Measurements from ENCODE around the gene MGAT4A. TPM values are rescaled to one million over a fixed set of nuclear protein-coding genes. Genes with fewer than 3 reads are reported as not detected.

The MGAT4A gene
- total and polyA plus RNA-seq, 10 of the 15 experiments (the other 5 are each of a cell fraction or from before 2014, with no cell fraction given) = 4.3 to 23.4 (median 13.6) TPM

- TF ChIP-seq TARDBP (IDR thresholded peaks at IDR 0.05; ENCODE audit: borderline replicate concordance) = no peak
- no peak for TF ChIP-seq YBX1 (IDR thresholded peaks at IDR 0.05)
These were observed 44.7 kb downstream of the MGAT4A start (continued) for GRCh38 chr2:98685930-98686887.

- no TSS peak for BruUV-seq (replicated peaks)
- POLR2A ChIA-PET = no interaction called here
These were observed 47.2 kb downstream of the MGAT4A start for GRCh38 chr2:98683728-98684127.

More at GRCh38 chr2:98683728-98684127, 47.2 kb downstream of the MGAT4A start:
- no peak overlapping the region for H3K9ac ChIP-seq (ENCODE audit: control insufficient read depth, insufficient read depth, low read length)
- H3K9me3 ChIP-seq (replicated peaks; ENCODE audit: control insufficient read depth, insufficient read depth, low read length) = no peaks in the 10 kb centered on the region
- RAD21 ChIA-PET (ENCODE audit: unreplicated experiment) = no interaction called here
- no peak for DNase-seq (ENCODE audit: low read depth, low spot score)
- H3K4me1 ChIP-seq (ENCODE audit: control insufficient read depth, insufficient read depth, low read length) = no peaks in the 10 kb centered on the region
- H3K79me2 ChIP-seq (ENCODE audit: control insufficient read depth, insufficient read depth, low read length) = no peaks in the 10 kb centered on the region
- H3K36me3 ChIP-seq (ENCODE audit: control insufficient read depth in 2 of 2, insufficient read depth in 2 of 2, low read length in 1 of 2) = no peaks in the 10 kb centered on the region
- no peak for ATAC-seq
- no peak for FAIRE-seq
- H3K4me3 ChIP-seq = no peak overlapping the region
- H3K27me3 ChIP-seq (replicated peaks in 1 of 2; ENCODE audit: control insufficient read depth in 2 of 2, insufficient read depth in 2 of 2, low read length in 1 of 2) = no peaks in the 10 kb centered on the region
- no peak overlapping the region for H3K4me2 ChIP-seq (ENCODE audit: control insufficient read depth, insufficient read depth)
- TF ChIP-seq PAX5 (IDR thresholded peaks at IDR 0.05; ENCODE audit: borderline replicate concordance, low read depth, low read length) = no peak
- TF ChIP-seq IRF5 (IDR thresholded peaks at IDR 0.05; ENCODE audit: borderline replicate concordance) = no peak
- no peak for TF ChIP-seq SMARCA5 (IDR thresholded peaks at IDR 0.05)
- no peak for TF ChIP-seq CBX3 (IDR thresholded peaks at IDR 0.05; ENCODE audit: borderline replicate concordance, low read depth)
- no peak for TF ChIP-seq EZH2 (IDR thresholded peaks at IDR 0.05; ENCODE audit: borderline replicate concordance, control insufficient read depth, low read depth, low read length)
- TF ChIP-seq PAX8 (IDR thresholded peaks at IDR 0.05) = no peak
- H3K27ac ChIP-seq (ENCODE audit: control insufficient read depth, insufficient read depth) = no peak overlapping the region
- intact Hi-C loops (cut with micrococcal nuclease; ENCODE audit: unreplicated experiment) (no loop called here), in situ Hi-C loops (cut with MboI) (no loop called here)
- no peaks in the 10 kb centered on the region for H4K20me1 ChIP-seq (ENCODE audit: control insufficient read depth, insufficient read depth)
- SMC1A ChIA-PET (ENCODE audit: uncharacterized antibody, unreplicated experiment) = no interaction called here
- CTCF ChIA-PET = no interaction called here
- 73% methylated on average over 5 of the region's 5 CpGs for WGBS (ENCODE audit: insufficient coverage, insufficient replicate concordance, low lambda C conversion rate, missing lambda C conversion rate)
- H2AFZ ChIP-seq (ENCODE audit: control insufficient read depth, low read depth, low read length) = no peak overlapping the region

Measured in GM12878 (cell line).